NCI-H2107 treated with DMSO at 0.1 percent for 48 hours (cell line): ENCODE results near the gene PRSS16.
"Not testable (repeated sequence)": the region's sequence is repeated elsewhere in the genome, so short reads cannot be mapped to it uniquely, and the experiment has no call there.

Experiments
- DNase-seq: peaks from one replicate; lab custom pipeline; 2025; ENCODE audit not compliant: unreplicated experiment; lab: John Stamatoyannopoulos, UW

PRSS16 gene

GRCh38 chr6:27247133-27247836, at the start of gene PRSS16:
Gene PRSS16, plus strand, starts transcription at chr6:27247701. Its CDS starts 37 bp downstream, at chr6:27247738.
- no peak for DNase-seq

GRCh38 chr6:27205375-27206278, 41.9 kb upstream of the PRSS16 start:
- DNase-seq, result no peak

- no peak for DNase-seq
Measured at GRCh38 chr6:27206806-27207205, 40.7 kb upstream of the PRSS16 start.

- DNase-seq, result no peak
Measured at GRCh38 chr6:27208042-27208441, 39.5 kb upstream of the PRSS16 start.

GRCh38 chr6:27209196-27209595, 38.3 kb upstream of the PRSS16 start:
- DNase-seq, result no peak

GRCh38 chr6:27209659-27210269, 37.7 kb upstream of the PRSS16 start:
- DNase-seq, result no peak

GRCh38 chr6:27213091-27213517, 34.4 kb upstream of the PRSS16 start:
- DNase-seq, result not testable (repeated sequence)

GRCh38 chr6:27213544-27214125, 33.9 kb upstream of the PRSS16 start:
- DNase-seq, result no peak

- DNase-seq, result no peak
Measured at GRCh38 chr6:27214126-27214601, 33.3 kb upstream of the PRSS16 start.

DNA sequence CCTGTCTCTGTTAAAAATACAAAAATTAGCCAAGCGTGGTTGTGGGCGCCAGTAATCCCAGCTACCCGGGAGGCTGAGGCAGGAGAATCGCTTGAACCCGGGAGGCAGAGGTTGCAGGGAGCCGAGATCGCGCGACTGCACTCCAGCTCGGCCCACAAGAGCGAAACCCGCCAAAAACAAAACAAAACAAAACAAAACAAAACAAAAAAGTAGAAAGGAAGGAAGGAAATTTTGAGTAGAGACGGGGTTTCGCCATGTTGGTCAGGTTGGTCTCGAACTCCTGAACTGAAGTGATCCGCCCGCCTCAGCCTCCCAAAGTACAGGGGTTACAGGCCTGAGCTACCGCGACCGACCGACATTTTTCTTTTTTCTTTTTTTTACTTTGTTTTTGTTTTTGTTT, 30.6 kb upstream of the PRSS16 start:
- no peak for DNase-seq

DNA sequence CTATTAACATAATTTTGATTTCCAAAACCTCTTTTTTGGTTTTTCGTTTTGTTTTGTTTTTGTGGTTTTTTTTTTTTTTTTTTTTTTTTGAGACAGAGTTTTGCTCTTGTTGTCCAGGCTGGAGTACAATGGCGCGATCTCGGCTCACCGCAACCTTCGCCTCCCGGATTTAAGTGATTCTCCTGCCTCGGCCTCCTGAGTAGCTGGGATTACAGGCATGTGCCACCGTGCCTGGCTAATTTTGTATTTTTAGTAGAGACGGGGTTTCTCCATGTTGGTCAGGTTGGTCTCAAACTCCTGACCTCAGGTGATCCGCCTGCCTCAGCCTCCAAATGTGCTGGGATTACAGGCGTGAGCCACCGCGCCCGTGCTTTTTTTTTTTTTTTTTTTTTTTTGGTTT, 24.5 kb upstream of the PRSS16 start:
- DNase-seq, result not testable (repeated sequence)

DNA sequence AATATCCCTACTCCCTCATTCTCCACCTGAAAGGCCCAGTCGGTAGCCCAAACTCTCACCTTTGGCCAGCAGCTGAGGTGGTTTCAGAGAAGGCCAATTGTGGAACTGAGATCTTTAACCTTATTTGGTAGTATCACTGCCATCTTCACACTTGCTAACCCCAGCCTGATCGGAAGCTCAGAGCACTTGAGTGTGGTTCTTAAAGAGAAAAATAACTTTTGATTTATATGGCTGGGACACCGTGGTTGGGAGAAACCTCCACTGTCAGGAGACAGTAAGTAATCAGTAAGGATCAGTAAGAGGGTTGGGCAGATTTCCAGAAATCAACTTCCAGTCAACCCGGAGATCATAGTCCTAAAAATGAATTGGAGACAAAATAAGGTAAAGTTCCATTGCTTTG, 22.8 kb upstream of the PRSS16 start:
- DNase-seq, result no peak

DNA sequence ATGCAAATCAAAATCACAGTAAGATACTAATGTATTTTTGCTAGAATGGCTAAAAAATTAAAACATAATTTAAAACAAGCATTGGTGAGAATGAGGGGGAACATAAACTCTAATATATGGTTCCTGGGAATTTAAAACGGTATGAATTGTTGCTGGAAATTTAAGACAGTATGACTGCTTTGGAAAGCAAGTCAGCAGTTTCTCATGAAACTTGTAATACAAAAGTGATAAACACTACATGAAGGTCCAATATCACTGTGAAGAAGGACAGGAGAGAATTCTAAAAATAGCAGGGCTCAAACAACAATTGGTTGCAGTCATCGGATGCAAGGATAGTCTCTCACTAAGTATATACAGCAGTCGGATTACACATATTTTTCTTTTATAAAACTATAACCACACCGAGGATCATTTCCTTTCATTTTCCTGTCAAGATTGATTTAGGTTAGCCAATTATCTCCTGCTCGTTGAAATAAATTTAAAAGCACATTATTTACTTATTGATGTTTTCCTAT, 18.5 kb upstream of the PRSS16 start:
- no peak for DNase-seq

- no peak for DNase-seq
Measured at GRCh38 chr6:27230758-27231111, 16.8 kb upstream of the PRSS16 start.

GRCh38 chr6:27234576-27234975, 12.9 kb upstream of the PRSS16 start:
- DNase-seq, result no peak

DNA sequence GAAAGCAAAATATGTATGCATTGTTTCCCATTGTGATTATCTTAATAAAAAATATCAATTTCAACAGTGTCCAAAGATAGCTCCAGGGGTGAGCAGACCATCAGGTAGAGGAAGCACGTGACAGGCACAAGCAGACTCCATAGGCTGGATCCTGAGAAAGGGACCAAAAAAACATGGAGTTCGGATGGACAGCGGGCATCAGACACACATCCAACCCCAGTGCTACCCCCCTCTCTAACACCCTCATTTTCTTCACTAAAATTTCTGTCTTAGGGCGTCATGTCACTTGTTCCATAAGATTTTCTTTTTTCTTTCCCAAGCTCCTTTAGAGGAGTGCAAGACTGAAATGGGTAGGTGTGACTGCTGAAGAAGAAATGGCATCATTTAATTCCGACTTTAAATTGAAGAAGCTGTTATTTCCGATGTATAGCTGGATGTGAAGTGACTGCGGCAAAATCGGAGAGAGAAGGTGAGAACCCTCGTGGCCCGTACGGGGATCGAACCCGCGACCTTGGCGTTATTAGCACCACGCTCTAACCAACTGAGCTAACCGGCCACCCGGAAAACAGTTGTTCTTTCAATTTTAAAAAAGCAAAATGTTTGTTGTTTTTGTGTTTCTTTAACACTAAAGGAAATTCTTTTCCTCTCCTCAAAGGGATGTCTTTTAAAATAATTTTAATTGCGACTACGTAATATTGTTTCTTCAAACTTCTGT, 10.3 kb upstream of the PRSS16 start:
- DNase-seq, result no peak

- no peak for DNase-seq
Measured at GRCh38 chr6:27238010-27238983, 9.2 kb upstream of the PRSS16 start.

- DNase-seq, result no peak
Measured at GRCh38 chr6:27239258-27239657, 8.2 kb upstream of the PRSS16 start.

DNA sequence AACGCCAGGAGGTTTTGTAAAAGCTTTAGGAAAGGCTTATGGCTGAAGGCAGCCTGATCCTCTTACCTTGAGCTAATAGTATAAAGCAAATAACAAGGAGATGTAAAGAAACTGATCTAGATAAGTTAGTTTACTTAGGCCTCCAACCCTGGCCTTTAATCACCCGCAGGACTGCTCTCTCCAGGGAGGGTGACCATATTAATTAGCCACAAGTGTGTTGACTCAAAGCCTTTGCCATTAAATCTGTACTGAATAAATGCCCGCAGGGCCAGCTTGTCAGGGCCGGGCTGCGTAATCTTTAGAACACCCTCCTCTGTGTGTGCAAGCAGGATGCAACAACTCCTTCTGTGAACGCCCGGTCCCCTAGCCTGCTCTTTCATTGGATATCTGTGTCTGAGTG, 6.1 kb upstream of the PRSS16 start:
- DNase-seq, result no peak
